SK-N-SH (cell line): Measurements from ENCODE around the gene RAD52. TPM values are rescaled to one million over a fixed set of nuclear protein-coding genes. Genes with fewer than 3 reads are reported as not detected.

Source experiments
- CTCF ChIA-PET: fragments of 300-600, 350-600 bp; formaldehyde crosslinking; extraction: SDS; loops from one replicate; lab custom pipeline; 2021; lab: Yijun Ruan, JAX
- POLR2A ChIA-PET: fragments of 350-600 bp; sonication (Branson Sonifier 250); formaldehyde crosslinking; extraction: SDS; loops from one replicate; lab custom pipeline; 2020; ENCODE audit warnings: antibody characterized with exemption, inconsistent platforms; lab: Yijun Ruan, JAX
- DNase-seq: peaks from one replicate; pipeline ENCODE4 v3.0.0; 2012
- H2AFZ ChIP-seq: fragments of 200-600 bp; sonication (generic); 2 replicates; pipeline ENCODE4 v1.8.1; 2016; ENCODE audit warnings: antibody characterized with exemption, mild to moderate bottlenecking, low read depth
- H3F3A ChIP-seq: fragments of 200-600 bp; sonication (generic); replicated peaks from 2 replicates; pipeline ENCODE3; 2016; ENCODE audit warnings: antibody characterized with exemption, mild to moderate bottlenecking; ENCODE audit not compliant: insufficient read depth
- H3K27ac ChIP-seq, 2 experiments: fragments of 200-500 bp in 1 of 2; fragments of 200-600 bp in 1 of 2; sonication (Bioruptor generic) in 1 of 2; sonication (generic), shearing (Covaris generic) in 1 of 2; 2 replicates each; pipeline versions ENCODE4 v1.5.1 to v1.6.1; 2014 to 2016; ENCODE audit warnings: low read depth in 2 of 2, inconsistent platforms in 1 of 2, low read length in 1 of 2, mild to moderate bottlenecking in 1 of 2, mixed read lengths in 1 of 2
- H3K27me3 ChIP-seq: fragments of 200-600 bp; sonication (generic), shearing (Covaris generic); 2 replicates; pipeline ENCODE4 v1.6.1; 2016; ENCODE audit warnings: mixed run types; ENCODE audit not compliant: insufficient read depth
- H3K36me3 ChIP-seq, 2 experiments: fragments of 200-500 bp in 1 of 2; fragments of 200-600 bp in 1 of 2; sonication (Bioruptor generic) in 1 of 2; sonication (generic) in 1 of 2; replicated peaks in 1 of 2; 2 replicates each; pipeline versions ENCODE3 to v1.5.1; 2014 to 2016; ENCODE audit warnings: low read length in 1 of 2, mild to moderate bottlenecking in 1 of 2; ENCODE audit not compliant: insufficient read depth in 2 of 2, control insufficient read depth in 1 of 2
- H3K4me1 ChIP-seq, 2 experiments: fragments of 200-500 bp in 1 of 2; fragments of 200-600 bp in 1 of 2; sonication (Bioruptor generic) in 1 of 2; sonication (generic), shearing (Covaris generic) in 1 of 2; 2 replicates each; pipeline versions ENCODE4 v1.5.1 to v1.6.1; 2014 to 2016; ENCODE audit warnings: low read depth in 1 of 2, low read length in 1 of 2, mixed run types in 1 of 2; ENCODE audit not compliant: insufficient read depth in 2 of 2, control insufficient read depth in 1 of 2
- H3K4me2 ChIP-seq: fragments of 200-600 bp; sonication (generic), shearing (Covaris generic); 2 replicates; pipeline ENCODE4 v1.6.1; 2017; ENCODE audit warnings: mixed run types
- H3K4me3 ChIP-seq, 2 experiments: fragments of 200-500 bp in 1 of 2; fragments of 200-600 bp in 1 of 2; sonication (Bioruptor generic) in 1 of 2; sonication (generic), shearing (Covaris generic) in 1 of 2; 2 replicates each; pipeline versions ENCODE4 v1.5.1 to v1.8.1; 2014 to 2016; ENCODE audit warnings: low read depth in 2 of 2, inconsistent platforms in 1 of 2, low read length in 1 of 2, mild to moderate bottlenecking in 1 of 2, mixed read lengths in 1 of 2, moderate library complexity in 1 of 2
- H3K79me2 ChIP-seq: fragments of 200-600 bp; sonication (generic); 2 replicates; pipeline ENCODE4 v1.8.1; 2017; ENCODE audit warnings: mild to moderate bottlenecking; ENCODE audit not compliant: insufficient read depth
- H3K9ac ChIP-seq: fragments of 200-600 bp; sonication (generic); 2 replicates; pipeline ENCODE4 v1.6.1; 2017; ENCODE audit warnings: mixed run types
- H3K9me2 ChIP-seq: fragments of 200-600 bp; sonication (generic); 2 replicates; pipeline ENCODE4 v1.6.1; 2017; ENCODE audit warnings: mixed run types
- H3K9me3 ChIP-seq: fragments of 200-600 bp; sonication (generic); 2 replicates; pipeline ENCODE4 v1.6.1; 2017; ENCODE audit warnings: mixed run types, mild to moderate bottlenecking, moderate library complexity
- H4K20me1 ChIP-seq: fragments of 200-600 bp; sonication (generic); 2 replicates; pipeline ENCODE4 v1.6.1; 2017; ENCODE audit warnings: mild to moderate bottlenecking, mixed run types; ENCODE audit not compliant: insufficient read depth
- CTCF ChIP-seq: fragments of 200-600 bp; sonication (generic); IDR thresholded peaks from 2 replicates; pipeline ENCODE4 v1.6.1; 2017; ENCODE audit warnings: antibody characterized with exemption, mild to moderate bottlenecking, moderate library complexity
- ELF1 ChIP-seq: IDR thresholded peaks from 2 replicates; pipeline ENCODE4 v1.4.0; 2012
- EP300 ChIP-seq, 2 experiments: IDR thresholded peaks; 2 replicates each; pipeline versions ENCODE4 v1.4.0 to v1.6.1; 2012; ENCODE audit warnings: borderline replicate concordance in 1 of 2, low read depth in 1 of 2, low read length in 1 of 2
- FOSL2 ChIP-seq: IDR thresholded peaks from 2 replicates; pipeline ENCODE4 v1.4.0; 2012; ENCODE audit warnings: low read depth, mild to moderate bottlenecking, moderate library complexity, borderline replicate concordance
- FOXJ3 ChIP-seq: sonication (generic); formaldehyde crosslinking; IDR thresholded peaks from 2 replicates; pipeline ENCODE4 v1.5.1; 2020; ENCODE audit warnings: mild to moderate bottlenecking, missing genetic modification reagents
- FOXM1 ChIP-seq: IDR thresholded peaks from 2 replicates; pipeline ENCODE4 v1.4.0; 2012; ENCODE audit warnings: low read depth, mild to moderate bottlenecking
- GATA2 ChIP-seq: sonication (generic); formaldehyde crosslinking; IDR thresholded peaks from 2 replicates; pipeline ENCODE4 v1.5.0; 2020; ENCODE audit warnings: mild to moderate bottlenecking, missing genetic modification reagents
- JUND ChIP-seq: IDR thresholded peaks from 2 replicates; pipeline ENCODE4 v1.4.0; 2012
- MEF2A ChIP-seq: IDR thresholded peaks from 2 replicates; pipeline ENCODE4 v1.4.0; 2012; ENCODE audit warnings: low read depth, borderline replicate concordance
- NRF1 ChIP-seq: IDR thresholded peaks from 2 replicates; pipeline ENCODE4 v1.6.1; 2012; ENCODE audit warnings: low read depth, mild to moderate bottlenecking, low read length
- POLR2AphosphoS5 ChIP-seq: IDR thresholded peaks from 2 replicates; pipeline ENCODE4 v1.6.1; 2012; ENCODE audit warnings: low read depth, low read length
- RCOR1 ChIP-seq: fragments of 150-350 bp; IDR thresholded peaks from 2 replicates; pipeline ENCODE4 v1.6.1; 2017; ENCODE audit warnings: antibody characterized with exemption, low read length
- RFX5 ChIP-seq: IDR thresholded peaks from 2 replicates; pipeline ENCODE4 v1.6.1; 2012; ENCODE audit warnings: mild to moderate bottlenecking, improper control_type of control experiment, low read length
- TEAD4 ChIP-seq: IDR thresholded peaks from 2 replicates; pipeline ENCODE4 v1.4.0; 2012; ENCODE audit warnings: mild to moderate bottlenecking, borderline replicate concordance; ENCODE audit not compliant: insufficient read depth
- YY1 ChIP-seq: IDR thresholded peaks from 2 replicates; pipeline ENCODE4 v1.4.0; 2012; ENCODE audit warnings: low read depth, mild to moderate bottlenecking
- ZBTB33 ChIP-seq: IDR thresholded peaks from 2 replicates; pipeline ENCODE4 v1.4.0; 2012; ENCODE audit warnings: low read depth, borderline replicate concordance
- WGBS: methylation state at CpG from one replicate; pipeline ENCODE4 v1.1.6; 2017; ENCODE audit warnings: low lambda C conversion rate; 5-methylcytosine and 5-hydroxymethylcytosine counted together
- polyA plus RNA-seq, 3 experiments: library from polyadenylated mRNA; depleted of rRNA; stranded (reverse); fragments of >200 nt; gene quantifications; 2 replicates each; pipeline ENCODE4 v1.2.3, GENCODE V29; 2012
- TF ChIP-seq, protein P1 (sequence below): IDR thresholded peaks from 2 replicates; pipeline ENCODE4 v1.4.0; 2012; ENCODE audit warnings: low read depth, borderline replicate concordance

RAD52 gene
- polyA plus RNA-seq, 1 of the 3 experiments (the other 2 are of a cell fraction): 11.2 TPM

- peak; percentile 9 for DNase-seq
- H3K4me3 ChIP-seq: no peak overlapping the region
- TF ChIP-seq, protein P1, sequence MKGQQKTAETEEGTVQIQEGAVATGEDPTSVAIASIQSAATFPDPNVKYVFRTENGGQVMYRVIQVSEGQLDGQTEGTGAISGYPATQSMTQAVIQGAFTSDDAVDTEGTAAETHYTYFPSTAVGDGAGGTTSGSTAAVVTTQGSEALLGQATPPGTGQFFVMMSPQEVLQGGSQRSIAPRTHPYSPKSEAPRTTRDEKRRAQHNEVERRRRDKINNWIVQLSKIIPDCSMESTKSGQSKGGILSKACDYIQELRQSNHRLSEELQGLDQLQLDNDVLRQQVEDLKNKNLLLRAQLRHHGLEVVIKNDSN: no peak
- no peak for TF ChIP-seq FOXJ3 (CRISPR knock-in tag)
- TF ChIP-seq CTCF: no peak; the same call in 1 of the 2 replicates
- no peak for TF ChIP-seq POLR2AphosphoS5
- no peak for TF ChIP-seq GATA2 (CRISPR knock-in tag)
- TF ChIP-seq JUND: no peak
- TF ChIP-seq NRF1: no peak
- no peak for TF ChIP-seq YY1
- no peak for TF ChIP-seq RFX5
- TF ChIP-seq ZBTB33: no peak
- no peak for TF ChIP-seq FOXM1
- TF ChIP-seq ELF1: no peak
- TF ChIP-seq FOSL2: no peak
- no peak for TF ChIP-seq TEAD4
- no peak for TF ChIP-seq EP300 (IDR thresholded peaks at IDR 0.05; ENCODE audit: borderline replicate concordance in 1 of 2, low read depth in 1 of 2, low read length in 1 of 2)
- TF ChIP-seq MEF2A: no peak
- TF ChIP-seq RCOR1: no peak
- TF ChIP-seq, all 33 proteins: peak for 0
- Histone ChIP-seq H3K27ac (no peak overlapping the region), H3K27me3 (no peaks in the 10 kb centered on the region), H3K79me2 (peaks cover 5% of the 10 kb centered on the region; the same call in 1 of the 2 replicates), H3K9ac (no peak overlapping the region), H3K36me3 (peaks cover 73 to 78% of the 10 kb centered on the region in 2 experiments), H3K4me2 (no peak overlapping the region), H2AFZ (no peak overlapping the region), H3F3A (no peaks in the 10 kb centered on the region), H3K9me2 (no peaks in the 10 kb centered on the region), H3K9me3 (no peaks in the 10 kb centered on the region), H3K4me1 (no peaks in the 10 kb centered on the region), H4K20me1 (no peaks in the 10 kb centered on the region)
- POLR2A ChIA-PET: no interaction called here
- CTCF ChIA-PET: interaction anchor here (1.0 kb wide), 1 partner anchor 224 kb away, joined by 3 read pairs; no protein-coding TSS in a partner anchor
- 100% methylated on average over 3 of the region's 3 CpGs for WGBS
Measured at GRCh38 chr12:868722-869121, 80.8 kb downstream of the RAD52 start.
